HEK293 (cell line): ENCODE results near the gene LYST.

Source experiments
- BCL6B ChIP-seq: fragments of 450-650 bp; formaldehyde crosslinking; IDR thresholded peaks from 2 replicates; pipeline ENCODE4 v1.5.1; 2017; ENCODE audit warnings: missing biosample characterization, missing genetic modification characterization
- CTCF ChIP-seq: fragments of 450-650 bp; formaldehyde crosslinking; IDR thresholded peaks from 2 replicates; pipeline ENCODE4 v1.5.1; 2016; ENCODE audit warnings: missing biosample characterization, missing genetic modification characterization
- MYNN ChIP-seq: fragments of 450-650 bp; formaldehyde crosslinking; IDR thresholded peaks from 2 replicates; pipeline ENCODE4 v1.5.1; 2016; ENCODE audit warnings: missing biosample characterization, missing genetic modification characterization, borderline replicate concordance
- ZBTB49 ChIP-seq: fragments of 450-650 bp; formaldehyde crosslinking; IDR thresholded peaks from 2 replicates; pipeline ENCODE4 v1.5.1; 2016; ENCODE audit warnings: missing biosample characterization, missing genetic modification characterization, low read depth
- ZNF133 ChIP-seq: fragments of 450-650 bp; formaldehyde crosslinking; IDR thresholded peaks from 2 replicates; pipeline ENCODE4 v1.5.1; 2016; ENCODE audit warnings: missing biosample characterization, missing genetic modification characterization
- ZNF19 ChIP-seq: fragments of 450-650 bp; formaldehyde crosslinking; IDR thresholded peaks from 2 replicates; pipeline ENCODE4; 2016; ENCODE audit warnings: missing biosample characterization, missing genetic modification characterization, low read depth
- ZNF292 ChIP-seq: fragments of 450-650 bp; formaldehyde crosslinking; IDR thresholded peaks from 2 replicates; pipeline ENCODE4 v1.5.1; 2016; ENCODE audit warnings: low read depth, missing biosample characterization, missing genetic modification characterization, borderline replicate concordance
- ZNF423 ChIP-seq: fragments of 450-650 bp; formaldehyde crosslinking; IDR thresholded peaks from 2 replicates; pipeline ENCODE4 v1.5.1; 2016; ENCODE audit warnings: missing biosample characterization, missing genetic modification characterization
- ZNF544 ChIP-seq: fragments of 450-650 bp; formaldehyde crosslinking; IDR thresholded peaks from 2 replicates; pipeline ENCODE4 v1.5.0; 2017; ENCODE audit warnings: missing biosample characterization, missing genetic modification characterization

GRCh38 chr1:235625340-235625739 is 241.4 kb downstream of the LYST start:
- TF ChIP-seq ZNF19 (tag by site-specific recombination): no peak
- no peak for TF ChIP-seq BCL6B (tag by site-specific recombination)
- TF ChIP-seq ZNF423 (tag by site-specific recombination): no peak
- TF ChIP-seq CTCF (tag by site-specific recombination): no peak
- TF ChIP-seq MYNN (tag by site-specific recombination): no peak
- no peak for TF ChIP-seq ZNF544 (tag by site-specific recombination)
- no peak for TF ChIP-seq ZBTB49 (tag by site-specific recombination)
- no peak for TF ChIP-seq ZNF292 (tag by site-specific recombination)
- TF ChIP-seq ZNF133: no peak
